Subcutaneous adipose tissue (tissue), 4 donors: ENCODE data around the gene MIB1. TPM values are rescaled to one million over a fixed set of nuclear protein-coding genes. Genes with fewer than 3 reads are reported as not detected.

Source experiments
- CTCF ChIP-seq: fragments of 450-650 bp; IDR thresholded peaks from one replicate; pipeline ENCODE4 v1.5.1; 2016; ENCODE audit warnings: low read depth, mild to moderate bottlenecking, control low read depth, antibody characterized with exemption, moderate library complexity
- total RNA-seq, 4 donors: library from RNA; depleted of rRNA; stranded (reverse); fragments of >200 nt; gene quantifications; one replicate each; pipeline ENCODE4 v1.1.0, GENCODE V29; 2016

Gene MIB1
- total RNA-seq, 4 donors from 2014 or later: 28.4 to 38.5 (median 34.0) TPM

- TF ChIP-seq CTCF: no peak
Measured at GRCh38 chr18:21706386-21706865, 34.2 kb upstream of the MIB1 start.

- TF ChIP-seq CTCF: no peak
Measured at GRCh38 chr18:21714474-21714873, 26.1 kb upstream of the MIB1 start.

- TF ChIP-seq CTCF: no peak
Measured at GRCh38 chr18:21722687-21723086, 17.9 kb upstream of the MIB1 start.

GRCh38 chr18:21725201-21725600 lies 15.4 kb upstream of the MIB1 start:
- no peak for TF ChIP-seq CTCF

- TF ChIP-seq CTCF: no peak
Measured at GRCh38 chr18:21727702-21728101, 12.9 kb upstream of the MIB1 start.

- no peak for TF ChIP-seq CTCF
Measured at GRCh38 chr18:21733011-21733410, 7.6 kb upstream of the MIB1 start.

GRCh38 chr18:21735452-21736015 lies 5.1 kb upstream of the MIB1 start:
- no peak for TF ChIP-seq CTCF
